PC-3 (cell line): ENCODE results near the gene OGT. TPM values are rescaled to one million over a fixed set of nuclear protein-coding genes. Genes with fewer than 3 reads are reported as not detected.
A peak's percentile ranks its signal among the peaks of the same experiment; 100 is the strongest.

Experiments used
- ATAC-seq: fragments of 200-7000 bp; cut with Tn5 transposase; 2 replicates; pipeline ENCODE4 v1.9.1; 2020; ENCODE audit warnings: mild to moderate bottlenecking, moderate library complexity
- BruUV-seq: library from RNA; stranded (reverse); fragments of 400-500 nt; replicated peaks from 2 replicates; lab custom pipeline; 2021; lab: Mats Ljungman, UMichigan
- CTCF ChIA-PET: fragments of 300-600 bp; sonication (Branson Sonifier 250); formaldehyde crosslinking; loops from one replicate; lab custom pipeline; 2022; ENCODE audit warnings: antibody characterized with exemption; lab: Charles Lee
- POLR2A ChIA-PET: fragments of 300-600 bp; sonication (Branson Sonifier 250); formaldehyde crosslinking; loops from one replicate; lab custom pipeline; 2022; ENCODE audit warnings: antibody characterized with exemption; ENCODE audit not compliant: unreplicated experiment; lab: Charles Lee
- DNase-seq: peaks from one replicate; pipeline ENCODE4 v3.0.0-alpha.2; 2015
- H2AFZ ChIP-seq: fragments of 300-600 bp; sonication (generic); 2 replicates; pipeline ENCODE4 v1.6.0; 2016; ENCODE audit warnings: antibody characterized with exemption, low read length
- H3F3A ChIP-seq: fragments of 300-600 bp; sonication (generic); one replicate; pipeline ENCODE4 v1.6.0; 2017; ENCODE audit warnings: antibody characterized with exemption, low read length, control low read depth, mild to moderate bottlenecking; ENCODE audit not compliant: unreplicated experiment
- H3K27ac ChIP-seq: fragments of 300-600 bp; sonication (generic); 2 replicates; pipeline ENCODE4 v1.5.1; 2016; ENCODE audit warnings: mild to moderate bottlenecking, low read length
- H3K27me3 ChIP-seq: fragments of 300-600 bp; sonication (generic); 2 replicates; pipeline ENCODE4 v1.6.1; 2016; ENCODE audit warnings: low read length, mixed read lengths
- H3K36me3 ChIP-seq: fragments of 300-600 bp; sonication (generic); 2 replicates; pipeline ENCODE4 v1.6.1; 2016; ENCODE audit warnings: low read depth, mixed run types, low read length, mixed read lengths
- H3K4me1 ChIP-seq: fragments of 300-600 bp; sonication (generic); 2 replicates; pipeline ENCODE4 v1.5.1; 2016; ENCODE audit warnings: low read length; ENCODE audit not compliant: insufficient read depth
- H3K4me2 ChIP-seq: fragments of 300-600 bp; sonication (generic); 2 replicates; pipeline ENCODE4 v1.6.0; 2016; ENCODE audit warnings: low read length
- H3K4me3 ChIP-seq: fragments of 300-600 bp; sonication (generic); 2 replicates; pipeline ENCODE4 v1.5.1; 2016; ENCODE audit warnings: mild to moderate bottlenecking, low read length, mixed read lengths
- H3K79me2 ChIP-seq: fragments of 300-600 bp; sonication (generic); 2 replicates; pipeline ENCODE4 v1.6.1; 2017; ENCODE audit warnings: low read length, mixed read lengths
- H3K9ac ChIP-seq: fragments of 300-600 bp; sonication (generic); 2 replicates; pipeline ENCODE4 v1.6.0; 2016; ENCODE audit warnings: mild to moderate bottlenecking, low read length
- H3K9me2 ChIP-seq: fragments of 300-600 bp; sonication (generic); replicated peaks from 2 replicates; pipeline ENCODE4 v1.6.1; 2016; ENCODE audit warnings: mixed run types, low read length, mixed read lengths
- H3K9me3 ChIP-seq: fragments of 300-600 bp; sonication (generic); 2 replicates; pipeline ENCODE4 v1.6.1; 2016; ENCODE audit warnings: low read length, mixed read lengths
- H4K20me1 ChIP-seq: fragments of 300-600 bp; sonication (generic); 2 replicates; pipeline ENCODE4 v1.6.1; 2016; ENCODE audit warnings: low read length, mixed read lengths
- CTCF ChIP-seq: fragments of 300-600 bp; sonication (generic); conservative IDR thresholded peaks from 2 replicates; pipeline ENCODE4 v1.5.1; 2017; ENCODE audit warnings: antibody characterized with exemption, low read depth, mild to moderate bottlenecking, low read length
- EZH2 ChIP-seq: fragments of 300-600 bp; sonication (generic); IDR thresholded peaks from one replicate; pipeline ENCODE4 v1.6.1; 2017; ENCODE audit warnings: antibody characterized with exemption, mild to moderate bottlenecking, low read length; ENCODE audit not compliant: unreplicated experiment
- EZH2phosphoT487 ChIP-seq: fragments of 300-600 bp; sonication (generic); IDR thresholded peaks from 2 replicates; pipeline ENCODE4 v1.6.1; 2018; ENCODE audit warnings: mild to moderate bottlenecking, antibody characterized with exemption, low read length, borderline replicate concordance
- intact Hi-C: fragments of 100-400 bp; cut with micrococcal nuclease; formaldehyde crosslinking; loops from 2 replicates; pipeline ENCODE4 v1.9.0; 2023
- total RNA-seq: library from RNA; depleted of rRNA; stranded (reverse); fragments of >200 nt; gene quantifications from 2 replicates; pipeline ENCODE4 v1.2.3, GENCODE V29; 2014

Gene OGT
- total RNA-seq, 1 experiment from 2014 or later: 99.8 TPM

GRCh38 chrX:71549986-71550385 is 17.1 kb downstream of the OGT start:
- ChIA-PET CTCF (no interaction called here), POLR2A (no interaction called here)
- no peaks in the 10 kb centered on the region for H3K27me3 ChIP-seq
- no peaks in the 10 kb centered on the region for H3K9me2 ChIP-seq
- H4K20me1 ChIP-seq: peaks cover 27% of the 10 kb centered on the region
- peaks cover 54% of the 10 kb centered on the region for H3K79me2 ChIP-seq
- no peak overlapping the region for H3K4me2 ChIP-seq
- H3K36me3 ChIP-seq: peaks cover 55% of the 10 kb centered on the region
- H3K9me3 ChIP-seq: no peaks in the 10 kb centered on the region
- H3K9ac ChIP-seq: no peak overlapping the region
- intact Hi-C loops: loop anchor here (10.0 kb wide), 1 partner anchor 165 kb away; no protein-coding TSS in a partner anchor
- no peak overlapping the region for H3K27ac ChIP-seq
- ATAC-seq (no peak), DNase-seq (no peak)
- no peak overlapping the region for H3K4me3 ChIP-seq
- peaks cover 4% of the 10 kb centered on the region; the same call in 1 of the 2 replicates for H3K4me1 ChIP-seq
- H3F3A ChIP-seq: no peaks in the 10 kb centered on the region
- no peak for TF ChIP-seq EZH2phosphoT487
- TF ChIP-seq CTCF: no peak
- no peak for TF ChIP-seq EZH2
- H2AFZ ChIP-seq: no peak overlapping the region
- no TSS peak for BruUV-seq

GRCh38 chrX:71550578-71550977 is 17.7 kb downstream of the OGT start:
- Histone ChIP-seq H4K20me1 (peaks cover 21% of the 10 kb centered on the region), H3K79me2 (peaks cover 49% of the 10 kb centered on the region), H3K27me3 (no peaks in the 10 kb centered on the region), H3K9ac (no peak overlapping the region), H3K9me3 (no peaks in the 10 kb centered on the region), H3K27ac (no peak overlapping the region), H3K4me2 (no peak overlapping the region), H3K9me2 (no peaks in the 10 kb centered on the region), H3K36me3 (peaks cover 53% of the 10 kb centered on the region), H3K4me1 (peaks cover 4% of the 10 kb centered on the region; the same call in 1 of the 2 replicates), H3F3A (no peaks in the 10 kb centered on the region), H3K4me3 (no peak overlapping the region), H2AFZ (no peak overlapping the region)
- BruUV-seq: no TSS peak
- DNase-seq (no peak), ATAC-seq (no peak)
- POLR2A ChIA-PET: no interaction called here
- TF ChIP-seq EZH2 (no peak), CTCF (no peak)
- intact Hi-C loops: loop anchor here (10.0 kb wide), 1 partner anchor 166 kb away; no protein-coding TSS in a partner anchor
- CTCF ChIA-PET: interaction anchor here (0.5 kb wide), 1 partner anchor 101 kb away, joined by 6 read pairs; no protein-coding TSS in a partner anchor

- Histone ChIP-seq H2AFZ (no peak overlapping the region), H3K36me3 (peaks cover 53% of the 10 kb centered on the region), H3K27ac (no peak overlapping the region), H3K9me3 (no peaks in the 10 kb centered on the region), H3K9me2 (no peaks in the 10 kb centered on the region), H3F3A (peaks cover 4% of the 10 kb centered on the region), H3K4me1 (peaks cover 23% of the 10 kb centered on the region), H3K79me2 (no peaks in the 10 kb centered on the region), H3K4me3 (no peak overlapping the region), H3K9ac (no peak overlapping the region), H3K4me2 (no peak overlapping the region), H4K20me1 (peaks cover 11% of the 10 kb centered on the region; the same call in 1 of the 2 replicates), H3K27me3 (no peaks in the 10 kb centered on the region)
- ChIA-PET CTCF (no interaction called here), POLR2A (no interaction called here)
- DNase-seq (no peak), ATAC-seq (no peak)
- BruUV-seq: TSS peak; percentile 13
- intact Hi-C loops: loop anchor here (10.0 kb wide), 1 partner anchor 171 kb away; no protein-coding TSS in a partner anchor
- TF ChIP-seq EZH2phosphoT487 (no peak), EZH2 (no peak), CTCF (no peak)
Measured at GRCh38 chrX:71556036-71556435, 23.1 kb downstream of the OGT start.
